ENCODE data around the gene OR4D6.
"Not testable (repeated sequence)": the region's sequence is repeated elsewhere in the genome, so short reads cannot be mapped to it uniquely, and the experiment has no call there.

Gene OR4D6

DNA sequence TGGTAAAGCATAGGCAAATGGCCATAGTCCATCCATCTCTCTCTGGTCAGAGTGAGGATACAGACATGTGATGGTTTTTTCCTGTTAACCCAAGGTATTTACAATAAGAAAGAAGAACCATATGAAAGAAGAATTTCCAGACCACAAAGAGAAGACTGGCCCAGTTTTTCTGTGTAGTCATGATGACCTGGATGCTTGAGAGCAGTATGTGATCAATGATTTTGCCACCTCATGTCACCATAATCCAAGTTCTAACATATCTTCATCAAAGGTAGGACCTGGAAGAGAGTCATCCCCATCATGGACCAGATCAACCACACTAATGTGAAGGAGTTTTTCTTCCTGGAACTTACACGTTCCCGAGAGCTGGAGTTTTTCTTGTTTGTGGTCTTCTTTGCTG, at the start of gene OR4D6:
OR4D6 (plus strand) TSS at position 301 of the 400 bp plus-strand sequence; CDS start at position 301, 0 bp downstream.
- DNase-seq = no peak

DNA sequence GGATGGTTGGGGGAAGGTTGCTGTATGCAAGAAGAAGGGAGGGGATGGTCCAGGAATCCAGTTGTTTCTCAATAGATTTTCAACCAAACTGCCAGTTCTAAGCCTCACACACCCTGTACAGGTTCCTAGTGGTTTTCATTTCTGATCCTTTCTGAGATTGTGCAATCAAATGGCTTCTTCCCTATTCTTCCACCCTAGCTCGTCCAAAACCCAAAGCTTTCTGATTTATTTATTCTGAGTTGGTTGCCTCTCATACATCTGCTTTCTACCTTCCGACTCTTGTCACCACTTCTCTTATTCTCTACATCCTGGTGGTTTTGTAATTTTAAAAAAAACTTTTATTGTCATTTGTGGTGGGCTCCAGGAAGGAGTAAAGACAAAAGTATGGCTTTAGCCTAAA, 43.1 kb upstream of the OR4D6 start:
- DNase-seq = no peak

DNA sequence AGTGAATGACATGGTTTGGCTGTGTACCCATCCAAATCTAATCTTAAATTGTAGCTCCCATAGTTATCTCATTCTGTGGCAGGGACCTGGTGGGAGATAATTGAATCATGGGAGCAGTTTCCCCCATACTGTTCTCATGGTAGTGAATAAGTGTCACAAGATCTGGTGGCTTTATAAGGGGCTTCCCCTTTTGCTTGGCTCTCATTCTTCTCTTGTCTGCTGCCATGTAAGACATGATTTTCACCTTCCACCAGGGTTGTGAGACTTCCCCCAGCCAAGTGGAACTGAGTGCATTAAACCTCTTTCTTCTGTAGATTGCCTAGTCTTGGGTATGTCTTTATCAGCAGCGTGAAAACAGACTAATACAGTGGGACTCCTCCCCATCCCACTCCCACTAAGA, 41.6 kb upstream of the OR4D6 start:
- DNase-seq = no peak

DNA sequence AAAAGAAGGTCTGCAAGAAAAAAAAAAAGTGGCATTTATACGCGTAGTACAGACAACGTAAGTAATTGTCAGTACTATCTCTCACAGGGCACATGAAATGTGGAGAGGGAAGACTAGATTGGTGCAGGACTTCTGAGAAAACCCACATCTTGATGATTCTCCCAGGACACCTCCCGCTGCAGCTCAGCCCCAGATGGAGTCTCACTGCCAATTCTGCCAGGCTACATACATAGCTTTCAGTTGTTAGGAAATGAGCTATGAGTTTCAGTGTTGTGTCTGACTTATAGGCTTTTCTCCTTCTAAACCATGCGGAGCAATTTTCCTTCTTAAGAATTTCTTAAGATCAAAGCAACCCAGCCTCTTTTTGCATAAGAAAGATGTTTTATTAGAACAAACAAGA, 40.1 kb upstream of the OR4D6 start:
- DNase-seq = no peak

DNA sequence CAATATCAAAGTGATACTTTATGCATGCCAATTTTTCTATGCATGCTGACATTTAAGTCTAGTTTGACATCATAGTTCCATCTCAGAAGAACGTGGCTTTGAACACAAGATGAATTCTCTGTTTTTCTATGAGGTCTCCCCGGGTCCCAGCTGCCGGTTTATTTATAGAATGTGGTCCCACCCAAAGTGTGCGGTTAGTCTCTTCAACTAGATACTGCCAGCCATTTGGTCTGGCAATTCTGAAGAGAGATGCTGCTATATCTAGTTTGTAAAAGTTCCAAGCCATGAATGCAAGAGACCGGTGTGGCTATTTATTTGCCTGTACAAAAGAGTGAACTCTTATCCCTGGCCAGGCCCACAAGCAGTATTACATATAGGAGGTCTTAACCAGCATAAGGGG, 39.7 kb upstream of the OR4D6 start:
- no peak for DNase-seq

DNA sequence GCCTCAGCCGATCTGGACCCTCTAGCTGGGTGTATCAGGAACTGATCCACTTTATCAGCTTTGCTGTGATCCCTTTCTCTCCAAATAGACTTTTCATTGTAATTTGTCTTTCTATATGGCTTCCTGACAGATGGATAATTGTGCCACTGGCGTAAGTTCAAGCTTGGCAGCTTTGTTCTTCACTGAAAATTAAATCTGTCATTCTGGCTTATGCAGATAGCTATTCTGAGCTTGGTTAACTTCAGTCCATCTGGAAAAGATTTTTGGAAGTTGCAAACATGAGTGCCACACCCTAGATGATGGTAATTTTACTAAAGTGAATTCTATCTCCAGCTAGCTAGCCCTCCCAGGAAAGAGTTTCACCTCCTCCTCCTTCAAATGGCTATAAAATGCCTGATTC, 38.6 kb upstream of the OR4D6 start:
- DNase-seq = no peak

DNA sequence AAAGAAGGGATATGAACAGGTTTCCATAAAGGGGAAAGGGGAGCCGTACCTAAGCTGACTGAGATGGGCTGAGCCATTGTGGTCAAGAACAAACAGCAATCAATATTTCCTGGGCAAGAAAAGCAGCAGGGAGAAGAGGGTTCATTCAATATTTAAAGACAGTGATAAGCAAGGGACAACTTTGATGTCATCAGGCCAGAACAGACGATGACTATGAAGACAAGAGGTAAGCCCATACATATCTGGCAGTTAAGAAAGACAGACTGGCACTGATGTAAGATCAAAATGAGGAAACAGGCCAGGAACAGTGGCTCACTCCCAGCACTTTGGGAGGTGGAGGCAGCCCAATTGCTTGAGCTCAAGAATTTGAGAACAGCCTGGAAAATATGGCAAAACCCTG, 32.9 kb upstream of the OR4D6 start:
- no peak for DNase-seq

DNA sequence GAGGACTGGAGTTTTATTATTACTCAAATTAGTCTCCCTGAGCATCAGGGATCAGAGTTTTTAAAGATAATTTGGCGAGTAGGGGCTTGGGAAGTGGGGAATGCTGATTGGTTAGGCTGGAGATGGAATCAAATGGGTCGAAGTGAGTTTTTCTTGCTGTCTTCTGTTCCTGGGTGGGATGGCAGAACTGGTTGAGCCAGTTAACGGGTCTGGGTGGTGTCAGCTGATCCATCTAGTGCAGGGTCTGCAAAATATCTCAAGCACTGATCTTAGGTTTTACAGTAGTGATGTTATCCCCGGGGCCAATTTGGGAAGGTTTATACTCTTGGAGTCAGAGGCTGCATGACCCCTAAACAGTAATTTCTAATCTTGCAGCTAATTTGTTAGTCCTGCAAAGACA, 31.6 kb upstream of the OR4D6 start:
- DNase-seq = no peak

DNA sequence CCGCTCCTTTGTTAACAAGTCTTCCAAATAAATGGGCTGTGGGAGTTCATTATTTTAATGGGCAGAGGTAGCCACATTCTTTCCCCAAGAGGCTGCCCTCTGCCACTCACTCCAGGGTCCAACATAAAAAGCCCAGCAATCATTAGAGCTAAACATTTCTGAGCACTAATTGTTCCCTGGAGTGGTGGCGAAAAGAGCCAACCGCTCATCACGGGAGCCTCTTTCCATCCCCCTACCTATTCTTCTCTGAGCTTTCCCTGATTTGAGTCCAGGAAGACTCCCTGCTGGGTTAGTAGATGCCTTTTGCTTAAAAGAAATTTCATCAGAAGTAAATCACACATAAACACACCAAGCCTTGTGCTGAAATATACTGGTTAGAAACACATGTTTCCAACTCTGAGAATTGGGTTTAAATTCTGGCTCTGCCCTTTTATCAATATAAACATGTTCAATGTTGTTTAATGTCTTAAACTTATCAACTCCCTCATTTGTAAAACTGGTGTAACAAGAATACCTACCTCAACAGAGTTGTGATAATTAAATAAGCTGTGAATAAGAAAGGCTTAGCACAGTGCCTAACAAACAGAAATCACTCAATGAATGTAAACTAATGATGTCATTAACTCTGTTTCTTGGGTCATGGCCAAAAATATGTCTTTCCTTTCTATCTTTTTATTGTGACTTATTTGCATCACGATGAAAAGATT, 30.2 kb upstream of the OR4D6 start, which contains the start of gene OR5A2:
OR5A2 (minus strand) TSS at position 53 of the 707 bp plus-strand sequence. CDS start 3,460 bp downstream, outside the sequence.
- DNase-seq = no peak

DNA sequence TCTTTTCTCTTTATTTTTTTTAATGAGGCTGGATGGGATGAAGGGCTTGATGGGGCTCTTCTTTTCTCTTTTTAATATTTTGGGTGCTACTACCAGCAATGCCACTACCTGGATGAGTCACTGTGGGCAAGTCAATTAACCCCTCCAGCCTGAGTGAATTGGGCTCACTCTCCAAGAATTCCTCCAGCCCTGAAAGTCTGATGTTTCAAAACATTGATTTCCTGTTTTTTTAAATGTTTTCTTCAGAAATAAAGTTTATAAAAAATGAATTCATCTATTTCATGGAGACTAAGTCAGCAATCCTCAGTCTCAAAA, 29.7 kb upstream of the OR4D6 start:
- no peak for DNase-seq

DNA sequence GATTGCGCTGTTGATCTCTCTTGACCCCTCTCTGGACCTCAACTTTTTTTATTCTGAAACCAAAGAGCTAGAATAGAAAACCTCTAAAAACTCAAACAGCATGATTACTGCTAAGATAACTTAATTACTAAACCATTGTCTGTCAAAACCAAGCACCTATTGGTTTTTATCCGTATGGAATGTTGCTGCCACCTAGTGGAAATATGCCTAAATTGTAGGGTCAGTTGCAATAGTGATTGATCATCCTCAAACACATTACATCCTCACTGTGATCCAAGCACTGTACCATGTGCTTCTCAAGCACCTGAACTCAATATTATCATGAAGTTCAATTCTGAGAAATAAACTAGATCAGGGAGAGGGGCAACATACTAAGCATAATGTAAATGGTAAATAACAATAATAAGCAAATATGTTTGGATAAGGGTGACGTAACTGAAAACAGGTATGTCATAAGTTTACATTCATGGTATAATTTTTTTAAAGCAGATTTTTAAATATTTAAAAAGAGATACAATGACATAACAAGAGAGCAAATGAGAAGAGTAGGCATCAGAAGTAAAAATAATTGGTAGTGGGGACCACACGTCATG, 26.7 kb upstream of the OR4D6 start:
- peak; percentile 66 for DNase-seq

DNA sequence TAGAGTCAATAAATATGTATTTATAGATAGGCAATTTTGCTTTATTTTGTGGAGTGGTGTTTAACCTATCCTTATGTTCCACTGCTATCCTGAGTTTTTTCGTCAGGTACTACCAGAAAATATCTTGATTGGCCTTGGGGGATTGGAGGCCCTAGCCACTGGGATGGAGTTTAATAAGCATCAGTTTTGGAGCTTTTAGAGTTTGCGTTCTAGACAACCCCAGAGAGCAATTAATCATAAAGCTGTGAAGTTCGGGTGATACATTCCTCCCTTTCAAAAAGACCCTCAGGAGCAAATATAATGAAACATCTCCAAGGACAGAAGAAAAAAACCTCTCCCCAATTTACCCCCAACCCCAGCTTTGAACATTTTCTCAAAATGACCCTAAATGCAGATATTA, 20.6 kb upstream of the OR4D6 start, which contains the start of gene OR5A1:
OR5A1 (plus strand) TSS at position 301 of the 400 bp plus-strand sequence. CDS start 6,700 bp downstream, outside the sequence.
- DNase-seq = no peak

DNA sequence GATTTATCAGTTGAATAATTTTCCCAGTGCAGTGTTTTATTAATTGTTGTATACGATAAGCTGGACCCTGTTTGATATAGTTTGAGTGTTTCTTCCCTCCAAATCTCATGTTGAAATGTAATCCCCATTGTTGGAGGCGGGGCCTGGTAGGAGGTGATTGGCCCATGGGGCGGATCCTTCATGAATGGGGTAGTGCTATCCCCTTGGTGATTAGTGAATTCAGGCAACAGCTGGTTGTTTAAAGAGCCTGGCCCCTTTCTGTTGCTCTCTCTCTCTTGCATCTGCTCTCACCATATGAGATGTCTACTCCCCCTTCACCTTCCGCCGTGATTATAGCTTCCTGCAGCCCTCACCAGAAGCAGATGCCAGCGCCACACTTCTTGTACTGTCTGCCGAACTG, 19.0 kb upstream of the OR4D6 start:
- no peak for DNase-seq

DNA sequence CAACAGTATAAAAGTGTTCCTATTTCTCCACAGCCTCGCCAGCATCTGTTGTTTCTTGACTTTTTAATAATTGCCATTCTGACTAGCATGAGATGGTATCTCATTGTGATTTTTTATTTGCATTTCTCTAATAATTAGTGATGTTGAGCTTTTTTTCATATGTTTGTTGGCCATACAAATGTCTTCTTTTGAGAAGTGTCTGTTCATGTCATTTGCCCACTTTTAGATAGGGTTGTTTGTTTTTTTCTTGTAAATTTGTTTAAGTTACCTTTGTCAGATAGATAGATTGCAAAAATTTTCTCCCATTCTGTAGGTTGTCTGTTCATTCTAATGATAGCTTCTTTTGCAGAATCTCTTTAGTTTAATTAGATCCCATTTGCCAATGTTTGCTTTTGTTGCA, 11.1 kb upstream of the OR4D6 start:
- not testable (repeated sequence) for DNase-seq

DNA sequence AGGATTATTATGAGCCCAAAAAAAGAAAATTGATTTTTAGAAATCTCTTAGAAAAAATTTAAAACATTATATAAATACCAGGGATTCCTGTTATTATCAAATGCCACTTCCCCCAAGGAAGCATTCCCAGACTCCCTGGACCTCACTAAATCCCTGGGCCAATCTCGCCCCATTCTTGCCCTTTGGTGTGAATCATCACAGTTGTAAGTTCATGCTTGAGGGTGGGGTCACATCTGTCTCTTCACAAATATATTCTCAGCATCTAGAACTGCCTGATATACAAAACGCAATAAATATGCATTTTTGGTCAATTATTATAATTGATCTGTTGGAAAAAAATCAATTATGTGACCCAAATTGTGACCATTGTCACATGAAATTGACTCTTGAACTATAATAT, 8.3 kb upstream of the OR4D6 start:
- no peak for DNase-seq

DNA sequence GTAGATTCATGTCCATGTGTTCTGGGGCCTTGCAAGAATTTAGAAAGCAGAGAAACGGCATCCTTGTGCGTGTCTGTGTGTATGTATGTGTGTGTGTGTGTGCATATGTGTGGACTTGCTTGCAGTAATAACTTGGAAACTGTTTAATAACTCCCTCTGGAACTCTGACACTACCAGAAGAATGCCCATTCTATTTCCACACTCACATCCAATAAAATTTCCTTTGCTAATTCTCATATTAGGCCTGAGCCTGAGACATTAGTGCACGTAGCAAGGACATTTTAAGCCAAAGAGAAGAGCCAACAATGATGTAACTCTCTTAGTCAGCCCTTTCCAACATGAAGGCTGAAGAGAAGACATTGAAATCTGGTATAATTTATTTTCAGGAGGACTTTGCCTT, 3.2 kb downstream of the OR4D6 start:
- DNase-seq = no peak

DNA sequence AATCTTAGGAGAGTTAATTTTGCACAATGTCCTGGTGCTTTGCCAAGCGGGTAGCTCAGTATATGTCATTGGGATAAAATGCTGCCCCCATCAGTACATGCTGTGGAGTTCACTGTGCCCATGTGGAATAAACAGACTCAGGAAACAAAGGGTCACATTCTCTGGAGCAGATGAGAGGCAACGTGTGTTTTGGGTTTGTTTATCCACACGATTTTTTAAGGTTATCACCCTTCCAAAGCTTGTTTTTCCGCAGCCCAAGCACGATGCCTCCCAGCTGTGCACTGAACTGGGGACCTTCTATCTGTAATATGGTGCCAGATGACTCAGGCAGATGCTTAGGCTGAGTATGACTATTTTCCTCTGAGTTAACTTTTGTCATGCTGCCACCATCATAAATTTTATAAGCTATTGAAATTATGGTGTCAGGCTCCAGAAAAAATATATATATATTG, 6.5 kb downstream of the OR4D6 start:
- no peak for DNase-seq

DNA sequence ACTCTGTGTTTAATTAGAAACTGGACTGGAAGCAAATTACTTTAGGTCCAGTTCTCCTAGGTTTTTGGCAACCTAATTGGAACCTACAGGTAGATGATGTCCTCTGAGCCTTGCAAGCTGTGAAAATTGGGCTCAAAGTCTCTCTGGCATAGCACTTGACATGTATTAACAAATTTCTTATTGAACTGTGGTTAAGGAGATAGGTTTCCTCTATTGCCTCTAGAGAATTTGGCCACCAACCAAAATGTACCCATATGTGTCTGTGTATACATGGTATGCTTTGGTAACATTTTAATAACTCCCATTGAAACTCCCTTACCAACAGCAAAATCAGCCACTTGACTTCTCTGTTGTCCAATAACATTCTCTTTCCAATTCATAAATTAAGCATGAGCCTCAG, 16.3 kb downstream of the OR4D6 start, which contains the start of gene OR4D10:
OR4D10 (plus strand) TSS at position 301 of the 400 bp plus-strand sequence. CDS start 4,115 bp downstream, outside the sequence.
- DNase-seq = no peak

DNA sequence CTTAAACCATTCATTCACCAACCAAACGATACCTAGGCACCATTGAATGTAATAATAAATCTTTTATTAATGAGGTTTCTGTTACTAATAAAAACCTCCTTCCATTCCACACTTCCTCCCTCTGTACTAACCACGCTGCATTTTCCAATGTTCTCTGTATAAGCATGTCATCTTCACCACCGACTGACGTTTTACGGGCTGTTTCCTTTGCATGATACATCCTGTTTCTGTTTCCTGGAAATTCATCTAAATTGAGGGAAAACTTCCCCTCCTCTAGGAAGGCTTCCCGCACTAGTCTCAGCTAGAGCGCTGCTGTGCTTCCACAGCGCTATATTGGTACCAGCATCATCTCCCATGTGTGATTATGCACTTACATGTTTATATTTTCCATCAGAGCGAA, 18.4 kb downstream of the OR4D6 start:
- DNase-seq = no peak

DNA sequence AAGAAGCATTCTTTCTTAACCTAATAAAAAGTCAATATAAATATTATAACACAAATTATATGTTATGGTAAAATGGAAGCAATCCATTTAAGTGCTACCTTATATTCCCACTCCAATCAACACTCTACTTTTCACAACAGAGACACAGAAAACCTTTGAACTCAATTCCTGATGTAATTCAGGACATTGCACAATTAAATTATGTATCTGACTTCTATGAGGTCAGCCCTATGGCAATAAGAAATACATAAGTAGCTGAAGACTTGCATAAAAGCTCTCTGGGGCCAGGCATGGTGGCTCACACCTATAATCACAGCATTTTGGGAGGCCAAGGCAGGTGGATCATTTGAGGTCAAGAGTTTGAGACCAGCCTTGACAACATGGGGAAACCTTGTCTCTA, 23.1 kb downstream of the OR4D6 start:
- DNase-seq = no peak

DNA sequence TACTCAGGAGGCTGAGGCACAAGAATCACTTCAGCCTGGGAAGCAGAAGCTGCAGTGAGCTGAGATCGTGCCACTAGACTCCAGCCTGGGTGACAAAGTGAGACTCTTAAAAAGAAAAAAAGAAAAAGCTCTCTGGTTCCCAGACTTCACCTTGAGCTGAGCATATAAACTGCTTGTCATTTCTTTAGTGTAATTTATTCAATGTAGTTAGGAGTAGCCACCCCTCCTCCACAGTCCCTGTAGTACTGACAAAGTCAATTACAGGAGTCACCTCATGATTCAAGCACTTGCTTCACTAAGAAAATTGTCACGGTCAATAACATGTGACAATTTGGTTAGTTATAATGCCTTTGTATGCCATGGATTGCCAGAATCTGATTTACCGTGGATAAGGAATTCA, 23.6 kb downstream of the OR4D6 start:
- no peak for DNase-seq

DNA sequence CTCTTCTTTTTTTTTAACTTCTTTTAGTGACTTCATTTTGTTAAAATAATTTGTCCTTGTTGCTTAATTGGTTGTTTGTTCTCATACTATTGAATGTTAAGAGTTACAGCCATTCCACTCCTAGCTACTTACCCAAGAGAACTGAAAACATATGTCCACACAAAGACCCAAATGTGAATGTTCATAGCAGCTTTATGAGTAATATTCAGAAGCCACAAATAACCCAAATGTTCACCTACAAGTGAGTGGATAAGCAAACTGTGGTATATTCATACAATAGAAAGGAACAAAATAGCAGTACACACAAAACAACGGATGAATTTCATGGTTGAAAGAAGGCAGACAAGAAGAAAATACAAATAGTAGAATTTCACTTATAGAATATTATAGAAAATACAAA, 45.2 kb downstream of the OR4D6 start:
- no peak for DNase-seq

DNA sequence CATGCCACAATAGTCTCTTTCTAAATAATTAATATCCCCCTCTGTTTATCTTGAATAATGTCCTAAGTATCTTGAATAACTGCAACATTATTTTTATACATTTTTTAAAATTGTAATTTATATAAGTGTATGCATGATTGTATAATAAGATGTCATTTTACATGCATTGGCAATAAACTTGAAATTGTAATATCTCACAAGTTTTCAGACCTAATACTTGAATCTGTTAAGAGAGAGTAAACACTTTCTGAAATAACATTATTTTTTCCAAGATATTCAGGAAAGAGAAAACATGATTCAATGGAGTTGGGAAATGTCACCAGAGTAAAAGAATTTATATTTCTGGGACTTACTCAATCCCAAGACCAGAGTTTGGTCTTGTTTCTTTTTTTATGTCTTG, 46.5 kb downstream of the OR4D6 start, which contains the start of gene OR4D11:
OR4D11 (plus strand) TSS at position 301 of the 400 bp plus-strand sequence; CDS start at position 301, 0 bp downstream.
- no peak for DNase-seq

Data from CD4-positive, alpha-beta T cell treated with Interleukin-12 subunit alpha and Interleukin-12 subunit beta, for 1 hour (primary cell).